ENCODE data around the gene CXCL9.

The CXCL9 gene

GRCh38 chr4:75953509-75953908, 53.8 kb downstream of the CXCL9 start:
- DNase-seq = no peak
